Measurements from ENCODE around the gene H2AZ2.
"Not testable (repeated sequence)": the region's sequence is repeated elsewhere in the genome, so short reads cannot be mapped to it uniquely, and the experiment has no call there.

The H2AZ2 gene

DNA sequence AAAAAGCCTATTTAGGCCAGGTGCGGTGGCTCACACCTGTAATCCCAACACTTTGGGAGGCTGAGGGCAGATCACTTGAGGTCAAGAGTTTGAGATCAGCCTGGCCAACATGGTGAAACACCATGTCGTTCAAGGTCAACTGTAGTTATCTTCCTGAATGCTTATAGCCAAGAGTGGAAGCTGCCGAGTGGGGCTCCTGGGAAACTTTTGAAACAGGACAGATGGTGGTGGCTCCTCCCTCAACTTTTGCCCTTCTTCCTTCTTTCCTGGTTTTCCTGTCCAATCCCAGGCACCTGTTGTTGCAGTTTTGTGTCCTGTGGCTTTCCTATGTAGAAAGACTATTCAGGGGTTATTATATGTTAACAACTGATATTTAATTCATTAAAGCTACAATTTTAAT, 60.1 kb downstream of the H2AZ2 start:
- no peak for DNase-seq

DNA sequence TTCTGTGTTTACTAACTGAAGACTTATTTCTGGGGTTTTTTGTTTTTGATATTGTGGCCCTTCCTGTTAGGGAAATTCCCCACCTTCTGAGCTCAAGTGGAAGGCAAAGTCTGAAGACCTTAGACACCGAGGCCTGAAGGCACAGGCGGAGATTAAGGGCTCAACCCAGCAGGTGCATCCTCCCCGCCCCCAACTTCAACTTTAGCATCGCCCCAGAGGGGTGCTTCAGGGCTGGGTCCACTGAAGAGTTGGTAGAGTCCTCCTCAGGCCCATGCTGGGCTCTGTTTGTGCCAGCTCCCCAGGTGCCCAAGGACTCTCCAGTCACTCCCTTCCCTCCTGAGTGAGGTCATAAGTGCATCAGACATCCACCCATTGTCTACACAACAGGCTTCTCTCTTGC, 60.8 kb downstream of the H2AZ2 start:
- DNase-seq: no peak

DNA sequence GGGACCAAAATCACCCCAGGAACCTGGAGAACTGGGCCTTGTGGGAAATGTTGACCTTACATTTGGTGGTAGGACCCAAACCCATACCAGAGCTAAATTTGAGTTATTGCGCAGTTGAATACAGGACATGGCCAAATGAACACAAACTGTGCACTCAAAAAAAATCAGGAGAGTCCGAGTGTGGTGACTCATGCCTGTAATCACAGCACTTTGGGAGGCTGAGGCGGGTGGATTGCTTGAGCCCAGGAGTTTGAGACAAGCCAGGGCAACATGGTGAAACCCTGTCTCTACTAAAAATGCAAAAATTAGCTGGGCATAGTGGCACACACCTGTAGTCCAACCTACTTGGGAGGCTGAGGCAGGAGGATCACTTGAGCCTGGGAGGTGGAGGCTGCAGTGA, 62.7 kb downstream of the H2AZ2 start:
- DNase-seq: not testable (repeated sequence)

DNA sequence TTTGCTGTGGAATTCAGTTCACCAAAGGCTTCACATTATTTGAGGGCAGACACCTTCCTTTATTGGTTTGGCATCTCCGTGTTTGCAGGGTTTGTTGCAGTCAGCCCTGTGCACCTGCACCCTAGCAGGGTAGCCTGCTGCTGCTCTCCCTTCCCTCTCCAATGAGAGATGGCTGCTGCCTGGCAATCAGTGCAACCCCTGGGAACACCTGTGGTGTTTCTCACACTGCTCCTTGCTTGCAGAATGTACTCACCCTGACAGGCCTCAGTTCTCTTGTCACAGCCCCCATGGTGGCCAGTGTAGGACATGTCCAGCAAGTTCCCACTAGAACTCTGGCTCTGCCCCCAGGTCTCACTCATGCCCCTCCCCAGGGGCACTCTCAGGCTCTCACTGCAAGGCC, 63.5 kb downstream of the H2AZ2 start:
- DNase-seq: no peak

DNA sequence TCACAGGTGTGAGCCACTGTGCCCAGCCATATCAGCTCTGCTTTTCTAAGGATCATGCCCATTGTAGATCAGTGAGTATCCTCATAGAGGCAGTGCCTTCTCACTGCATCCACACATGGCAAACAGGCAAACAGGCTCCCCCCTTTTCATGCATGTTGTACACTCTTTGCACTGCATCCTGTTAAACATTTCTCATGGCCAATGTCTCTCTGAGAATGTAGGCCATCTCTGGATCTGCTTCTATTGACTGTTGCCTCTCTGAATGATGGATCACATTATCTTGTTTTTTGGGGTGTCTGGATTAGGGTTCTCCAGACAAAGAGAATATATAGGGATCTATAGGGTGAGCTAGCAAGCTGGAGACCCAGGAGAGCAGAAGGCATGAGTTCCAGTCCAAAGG, 64.5 kb downstream of the H2AZ2 start:
- no peak for DNase-seq

DNA sequence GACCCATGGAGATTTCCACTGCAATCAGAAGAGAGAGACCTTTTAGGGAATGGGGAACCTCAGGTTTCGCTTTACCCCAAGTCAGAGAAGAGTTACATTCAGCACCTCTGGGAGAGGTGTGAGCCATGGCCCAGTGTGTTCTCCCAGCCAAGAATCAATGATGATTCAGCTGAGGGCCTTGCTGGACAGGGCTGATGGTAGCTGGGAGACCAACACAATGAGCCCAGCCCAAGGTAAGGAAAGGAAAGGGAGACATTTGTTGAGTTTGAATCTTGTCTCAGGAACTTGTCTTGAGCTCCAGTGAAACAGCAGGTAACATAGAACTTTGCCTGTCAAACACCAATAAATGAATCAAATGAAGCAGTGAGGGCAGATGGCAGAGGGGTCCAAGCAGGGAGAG, 65.4 kb downstream of the H2AZ2 start:
- DNase-seq: no peak

Data from hypothalamus (tissue), 51 donors.